Measurements from ENCODE around the gene GRID2IP. TPM values are rescaled to one million over a fixed set of nuclear protein-coding genes. Genes with fewer than 3 reads are reported as not detected.
"Not testable (repeated sequence)": the region's sequence is repeated elsewhere in the genome, so short reads cannot be mapped to it uniquely, and the experiment has no call there.

Gene GRID2IP
- total RNA-seq, 1 donor from 2014 or later: 0.96 TPM

GRCh38 chr7:6487184-6487545 is 64.1 kb downstream of the GRID2IP start:
- DNase-seq (ENCODE audit: low spot score): no peak

- DNase-seq (ENCODE audit: low spot score): no peak
Measured at GRCh38 chr7:6486438-6487183, 64.7 kb downstream of the GRID2IP start.

- no peak for DNase-seq (ENCODE audit: low spot score)
Measured at GRCh38 chr7:6482743-6483119, 68.5 kb downstream of the GRID2IP start.

- DNase-seq (ENCODE audit: low spot score): no peak
Measured at GRCh38 chr7:6482307-6482706, 69.0 kb downstream of the GRID2IP start.

GRCh38 chr7:6481445-6481844 is 69.8 kb downstream of the GRID2IP start:
- DNase-seq (ENCODE audit: low spot score): no peak

GRCh38 chr7:6480323-6480660 is 71.0 kb downstream of the GRID2IP start:
- DNase-seq (ENCODE audit: low spot score): no peak

GRCh38 chr7:6479067-6479466 is 72.2 kb downstream of the GRID2IP start:
- DNase-seq (ENCODE audit: low spot score): no peak

- no peak for DNase-seq (ENCODE audit: low spot score)
Measured at GRCh38 chr7:6478186-6478585, 73.1 kb downstream of the GRID2IP start.

GRCh38 chr7:6477318-6477660 is 74.0 kb downstream of the GRID2IP start:
- no peak for DNase-seq (ENCODE audit: low spot score)

GRCh38 chr7:6476596-6477317 is 74.5 kb downstream of the GRID2IP start:
- no peak for DNase-seq (ENCODE audit: low spot score)

- no peak for DNase-seq (ENCODE audit: low spot score)
Measured at GRCh38 chr7:6475433-6476186, 75.7 kb downstream of the GRID2IP start.

- DNase-seq (ENCODE audit: low spot score): no peak
Measured at GRCh38 chr7:6465862-6466261, 85.4 kb downstream of the GRID2IP start.

GRCh38 chr7:6463609-6464008 is 87.7 kb downstream of the GRID2IP start:
- DNase-seq (ENCODE audit: low spot score): not testable (repeated sequence)

- DNase-seq (ENCODE audit: low spot score): no peak
Measured at GRCh38 chr7:6461946-6462550, 89.2 kb downstream of the GRID2IP start.

- no peak for DNase-seq (ENCODE audit: low spot score)
Measured at GRCh38 chr7:6460990-6461584, 90.2 kb downstream of the GRID2IP start.

GRCh38 chr7:6460303-6460702 is 91.0 kb downstream of the GRID2IP start:
- DNase-seq (ENCODE audit: low spot score): no peak

- not testable (repeated sequence) for DNase-seq (ENCODE audit: low spot score)
Measured at GRCh38 chr7:6458676-6459075, 92.6 kb downstream of the GRID2IP start.

- no peak for DNase-seq (ENCODE audit: low spot score)
Measured at GRCh38 chr7:6453734-6454133, 97.5 kb downstream of the GRID2IP start.

- no peak for DNase-seq (ENCODE audit: low spot score)
Measured at GRCh38 chr7:6451224-6451705, 100.0 kb downstream of the GRID2IP start.

- not testable (repeated sequence) for DNase-seq (ENCODE audit: low spot score)
Measured at GRCh38 chr7:6450591-6450990, 100.7 kb downstream of the GRID2IP start.

GRCh38 chr7:6449884-6450283 is 101.4 kb downstream of the GRID2IP start:
- not testable (repeated sequence) for DNase-seq (ENCODE audit: low spot score)

All from umbilical cord (tissue), 2 donors.